GM10266 (cell line): ENCODE data around the gene ADAMTS12.

Source experiments
- DNase-seq: peaks from one replicate; pipeline ENCODE4 v3.0.0; 2012; ENCODE audit errors: extremely low spot score
- TF ChIP-seq, protein P1 (sequence below): IDR thresholded peaks from 2 replicates; pipeline ENCODE4 v1.5.1; 2012; ENCODE audit warnings: mild to moderate bottlenecking, low read depth; ENCODE audit not compliant: control insufficient read depth, insufficient read depth; ENCODE audit errors: missing control alignments

ADAMTS12 gene

DNA sequence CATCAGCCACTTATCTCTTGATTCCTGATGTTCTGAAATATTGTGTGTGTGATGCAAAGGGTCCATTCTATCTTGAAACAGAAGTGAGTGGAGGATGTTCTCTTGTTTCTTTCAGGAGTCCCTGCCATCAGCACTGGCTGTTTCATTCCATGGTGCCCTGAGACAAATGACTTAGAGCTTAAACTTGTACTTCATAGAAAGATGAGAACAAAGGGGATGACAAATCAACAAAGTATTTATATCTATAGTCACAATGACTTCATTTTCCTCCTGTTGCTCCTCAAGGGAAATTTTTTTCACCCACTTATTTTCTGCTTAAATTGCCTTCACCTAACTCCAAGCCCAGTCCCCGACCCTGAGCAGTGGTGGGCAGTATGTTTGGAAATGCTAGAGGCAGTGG, 279.4 kb downstream of the ADAMTS12 start:
- no peak for DNase-seq
- TF ChIP-seq, protein P1, sequence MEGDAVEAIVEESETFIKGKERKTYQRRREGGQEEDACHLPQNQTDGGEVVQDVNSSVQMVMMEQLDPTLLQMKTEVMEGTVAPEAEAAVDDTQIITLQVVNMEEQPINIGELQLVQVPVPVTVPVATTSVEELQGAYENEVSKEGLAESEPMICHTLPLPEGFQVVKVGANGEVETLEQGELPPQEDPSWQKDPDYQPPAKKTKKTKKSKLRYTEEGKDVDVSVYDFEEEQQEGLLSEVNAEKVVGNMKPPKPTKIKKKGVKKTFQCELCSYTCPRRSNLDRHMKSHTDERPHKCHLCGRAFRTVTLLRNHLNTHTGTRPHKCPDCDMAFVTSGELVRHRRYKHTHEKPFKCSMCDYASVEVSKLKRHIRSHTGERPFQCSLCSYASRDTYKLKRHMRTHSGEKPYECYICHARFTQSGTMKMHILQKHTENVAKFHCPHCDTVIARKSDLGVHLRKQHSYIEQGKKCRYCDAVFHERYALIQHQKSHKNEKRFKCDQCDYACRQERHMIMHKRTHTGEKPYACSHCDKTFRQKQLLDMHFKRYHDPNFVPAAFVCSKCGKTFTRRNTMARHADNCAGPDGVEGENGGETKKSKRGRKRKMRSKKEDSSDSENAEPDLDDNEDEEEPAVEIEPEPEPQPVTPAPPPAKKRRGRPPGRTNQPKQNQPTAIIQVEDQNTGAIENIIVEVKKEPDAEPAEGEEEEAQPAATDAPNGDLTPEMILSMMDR: no peak

DNA sequence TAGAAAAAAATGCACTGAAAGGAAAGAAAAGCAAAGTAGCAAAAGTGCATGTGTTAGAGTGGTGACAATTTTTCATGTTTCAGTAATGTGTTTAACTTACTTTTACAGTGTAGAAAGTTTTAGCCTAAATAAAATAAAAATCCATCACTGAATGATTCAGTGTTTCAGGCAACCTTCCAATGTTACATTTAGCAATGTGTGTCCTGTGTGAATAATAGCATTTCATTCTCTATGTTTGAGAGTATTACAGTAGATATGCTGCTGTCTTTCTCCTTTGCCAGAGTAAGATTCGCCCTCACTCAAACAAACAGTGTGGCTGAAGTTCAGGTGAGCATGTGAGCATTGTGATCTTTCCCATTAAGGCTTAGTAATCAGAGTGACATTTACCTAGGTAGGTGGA, 279.9 kb downstream of the ADAMTS12 start:
- TF ChIP-seq, protein P1: no peak
- no peak for DNase-seq

DNA sequence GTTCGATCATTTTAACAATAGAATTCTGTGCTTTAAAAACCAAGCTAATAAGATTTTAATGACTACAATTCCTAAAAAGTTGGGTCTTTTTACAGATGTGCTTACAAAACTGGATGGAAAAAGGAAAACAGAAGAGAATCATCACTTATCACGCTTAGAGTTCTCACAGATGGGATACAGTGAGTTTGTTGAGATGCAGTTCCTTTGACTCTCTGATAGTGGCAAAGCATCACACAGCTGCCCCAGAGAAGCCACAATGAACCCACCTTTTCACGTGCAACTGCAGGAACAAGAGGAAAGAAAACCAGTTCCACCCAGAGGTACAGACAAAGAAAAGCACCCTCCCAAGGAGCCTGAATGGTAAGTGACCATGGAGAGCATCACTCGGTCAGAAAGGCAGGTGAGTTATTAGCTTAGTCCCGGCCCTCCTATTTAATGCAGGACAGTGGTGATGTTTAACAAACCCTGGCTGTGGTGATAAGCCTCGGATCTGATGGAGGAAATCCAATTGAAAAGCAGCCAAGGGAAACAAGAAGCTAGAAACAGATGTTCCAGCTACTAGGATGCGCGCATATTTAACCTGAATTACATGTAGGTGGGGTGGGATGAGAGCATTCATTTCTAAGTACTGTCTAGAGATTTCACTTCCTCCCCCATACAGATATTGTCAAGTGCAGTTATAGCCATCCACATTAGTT, 283.3 kb downstream of the ADAMTS12 start:
- TF ChIP-seq, protein P1: no peak
- DNase-seq: no peak

DNA sequence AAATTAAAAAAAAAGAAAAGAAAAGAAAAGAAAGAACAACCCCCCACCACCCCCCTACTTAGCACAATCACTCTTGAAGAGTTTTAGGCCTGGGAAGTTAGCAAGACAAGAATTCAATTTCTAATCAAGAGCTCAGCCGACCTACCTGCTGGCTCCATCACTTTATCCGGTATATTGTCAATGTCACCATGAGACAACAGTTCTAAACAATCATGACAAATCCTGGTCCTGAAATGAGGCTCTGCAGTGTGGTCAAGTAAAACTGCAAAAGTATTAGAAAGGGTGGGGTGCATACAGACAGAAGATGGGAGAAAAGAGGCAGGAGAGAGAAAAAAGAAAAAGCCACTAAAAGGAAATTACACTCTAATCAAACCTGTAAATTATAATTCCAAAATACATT, 287.3 kb downstream of the ADAMTS12 start:
- DNase-seq: no peak

DNA sequence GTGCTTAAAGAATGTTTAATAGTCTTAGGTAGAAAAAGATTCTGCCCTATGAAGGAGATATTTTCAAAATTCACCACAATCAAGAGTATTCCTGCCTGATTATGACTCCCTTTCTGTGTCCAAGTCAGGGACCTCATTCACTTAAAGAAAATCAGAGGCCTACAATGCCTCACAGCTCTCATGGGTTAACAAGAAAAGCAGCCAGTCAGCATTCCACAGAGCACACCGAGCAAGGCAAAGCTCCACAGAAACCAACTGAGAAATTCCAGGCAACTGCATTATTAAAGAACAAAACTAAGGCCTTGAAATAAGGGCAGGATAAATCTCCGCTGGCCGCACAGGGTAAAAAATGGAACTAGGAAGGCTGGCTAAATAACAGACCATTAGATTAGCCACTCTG, 289.9 kb downstream of the ADAMTS12 start:
- DNase-seq: no peak
- TF ChIP-seq, protein P1: no peak

More for the DNA sequence above, 287.3 kb downstream of the ADAMTS12 start:
- TF ChIP-seq, protein P1: no peak

DNA sequence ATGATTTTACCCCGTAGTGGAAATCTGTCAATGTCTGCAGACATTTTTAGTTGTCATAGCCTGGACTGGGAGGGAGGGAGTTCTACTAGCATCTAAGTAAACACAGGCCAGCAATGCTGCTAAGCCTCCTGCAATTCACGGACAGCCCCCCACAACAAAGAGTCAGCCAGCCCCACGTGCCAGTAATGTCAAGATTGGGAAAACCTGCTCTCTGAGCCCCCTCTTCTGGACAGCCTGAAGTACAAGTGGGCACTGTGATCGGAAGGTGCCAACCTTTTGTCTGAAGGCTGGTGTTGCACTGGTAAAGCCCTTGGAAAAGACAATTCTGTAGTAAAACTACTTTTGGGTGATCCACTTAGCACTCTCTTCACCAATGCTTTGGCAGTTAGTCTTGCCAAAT, 296.5 kb downstream of the ADAMTS12 start:
- TF ChIP-seq, protein P1: no peak
- no peak for DNase-seq

DNA sequence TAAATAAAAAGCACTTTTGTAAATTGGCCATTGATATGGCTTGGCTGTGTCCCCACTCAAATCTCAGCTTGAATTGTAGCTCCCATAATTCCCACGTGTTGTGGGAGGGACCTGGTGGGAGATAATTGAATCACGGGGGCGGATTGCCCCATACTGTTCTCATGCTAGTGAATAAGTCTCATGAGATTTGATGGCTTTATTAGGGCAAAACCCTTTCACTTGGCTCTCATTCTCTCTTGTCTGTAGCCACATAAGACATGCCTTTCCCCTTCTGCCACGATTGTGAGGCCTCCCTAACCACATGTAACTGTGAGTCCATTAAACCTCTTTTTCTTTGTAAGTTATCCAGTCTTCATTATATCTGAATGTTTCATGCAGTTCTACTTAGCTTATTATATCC, 297.8 kb downstream of the ADAMTS12 start:
- no peak for DNase-seq
- TF ChIP-seq, protein P1: no peak
